ENCODE measurements around the gene TANK.

The TANK gene

GRCh38 chr2:161209902-161210301 lies 49.7 kb downstream of the TANK start:
- TF ChIP-seq CTCF (IDR thresholded peaks at IDR 0.05; ENCODE audit: low read depth, low read length), result no peak
- H3K4me3 ChIP-seq (ENCODE audit: low read depth, low read length), result no peak overlapping the region

GRCh38 chr2:161217597-161218185 lies 57.5 kb downstream of the TANK start:
- H3K4me3 ChIP-seq (ENCODE audit: low read depth, low read length), result no peak overlapping the region
- no peak for TF ChIP-seq CTCF (IDR thresholded peaks at IDR 0.05; ENCODE audit: low read depth, low read length)

- no peak overlapping the region for H3K4me3 ChIP-seq (ENCODE audit: low read depth, low read length)
- TF ChIP-seq CTCF (IDR thresholded peaks at IDR 0.05; ENCODE audit: low read depth, low read length), result no peak
Observed at GRCh38 chr2:161219211-161219610, 59.0 kb downstream of the TANK start.

GRCh38 chr2:161223139-161223732 lies 63.0 kb downstream of the TANK start:
- peak; percentile 48; the same call in 1 of the 2 replicates for TF ChIP-seq CTCF (IDR thresholded peaks at IDR 0.05; ENCODE audit: low read depth, low read length)
- no peak overlapping the region for H3K4me3 ChIP-seq (ENCODE audit: low read depth, low read length)

DNA sequence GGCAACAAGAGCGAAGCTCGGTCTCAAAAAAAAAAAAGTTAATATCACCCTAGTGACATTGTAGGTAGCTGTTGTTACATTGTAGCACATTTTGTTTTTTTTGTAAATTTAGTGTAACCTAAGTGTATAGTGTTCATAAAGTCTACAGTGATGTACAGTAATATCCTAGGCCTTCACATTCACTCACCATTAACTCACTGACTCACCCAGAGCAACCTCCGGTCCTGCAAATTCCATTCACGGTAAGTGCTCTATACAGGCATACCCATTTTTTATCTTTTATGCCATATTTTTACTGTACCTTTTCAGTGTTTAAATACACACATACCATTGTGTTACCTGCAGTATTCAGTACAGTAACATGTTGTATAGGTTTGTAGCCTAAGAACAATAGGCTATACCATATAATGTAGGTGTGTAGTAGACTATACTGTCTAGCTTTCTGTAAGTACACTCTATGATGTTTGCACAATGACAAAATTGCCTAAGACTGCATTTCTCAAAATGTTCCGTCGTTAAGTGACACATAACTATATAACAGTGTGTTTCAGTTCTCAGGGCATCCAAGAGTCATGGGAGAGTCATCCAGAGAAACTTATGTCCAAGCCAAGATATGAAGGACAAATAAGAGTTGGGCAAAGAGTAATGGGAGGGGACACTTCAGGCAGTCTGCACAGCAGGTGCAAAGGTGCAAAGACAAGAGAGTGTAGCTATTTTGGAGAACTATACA lies 68.4 kb downstream of the TANK start:
- H3K4me3 ChIP-seq (ENCODE audit: low read depth, low read length), result no peak overlapping the region
- no peak for TF ChIP-seq CTCF (IDR thresholded peaks at IDR 0.05; ENCODE audit: low read depth, low read length)

- H3K4me3 ChIP-seq (ENCODE audit: low read depth, low read length), result no peak overlapping the region
- TF ChIP-seq CTCF (IDR thresholded peaks at IDR 0.05; ENCODE audit: low read depth, low read length), result no peak
Observed at GRCh38 chr2:161230959-161231358, 70.7 kb downstream of the TANK start.

GRCh38 chr2:161232571-161232970 lies 72.3 kb downstream of the TANK start:
- no peak overlapping the region for H3K4me3 ChIP-seq (ENCODE audit: low read depth, low read length)
- no peak for TF ChIP-seq CTCF (IDR thresholded peaks at IDR 0.05; ENCODE audit: low read depth, low read length)

Data from WI38 (cell line).